ENCODE results near the gene RAB43.

GRCh38 chr3:129101370-129102138 lies 20.1 kb downstream of the RAB43 start:
- TF ChIP-seq LEF1 (IDR thresholded peaks at IDR 0.05; ENCODE audit: borderline replicate concordance): no peak
- no peak for TF ChIP-seq BHLHE40 (IDR thresholded peaks at IDR 0.05; ENCODE audit: borderline replicate concordance)
- no peak for TF ChIP-seq PKNOX1 (IDR thresholded peaks at IDR 0.05)
- no peak for TF ChIP-seq FOXM1 (IDR thresholded peaks at IDR 0.05; ENCODE audit: borderline replicate concordance)
- no peak for TF ChIP-seq SP1 (IDR thresholded peaks at IDR 0.05)

Data from HEK293T (cell line).